Esophagus muscularis mucosa (tissue), 4 donors: ENCODE data around the gene ANKLE2.

Experiments used
- EP300 ChIP-seq: sonication (generic); formaldehyde crosslinking; IDR thresholded peaks from one replicate; pipeline ENCODE4 v1.6.1; 2017; ENCODE audit warnings: antibody characterized with exemption
- POLR2A ChIP-seq: fragments of 450-650 bp; IDR thresholded peaks from one replicate; pipeline ENCODE4 v1.6.1; 2017; ENCODE audit warnings: antibody characterized with exemption, moderate library complexity, mild to moderate bottlenecking, low read depth
- POLR2AphosphoS5 ChIP-seq, 2 donors: sonication (generic); formaldehyde crosslinking; IDR thresholded peaks; one replicate each; pipeline ENCODE4 v1.6.1; 2017; ENCODE audit warnings: antibody characterized with exemption in 2 of 2
- TF ChIP-seq, protein P1 (sequence below), 3 experiments: fragments of 200-600 bp in 2 of 3; fragments of 450-650 bp in 1 of 3; sonication (generic) in 2 of 3; IDR thresholded peaks; one replicate each; pipeline ENCODE4 v1.5.1; 2017 to 2019; ENCODE audit warnings: antibody characterized with exemption in 3 of 3, mild to moderate bottlenecking in 2 of 3, moderate library complexity in 1 of 3

GRCh38 chr12:132689227-132689626 lies 72.4 kb downstream of the ANKLE2 start:
- TF ChIP-seq, protein P1, sequence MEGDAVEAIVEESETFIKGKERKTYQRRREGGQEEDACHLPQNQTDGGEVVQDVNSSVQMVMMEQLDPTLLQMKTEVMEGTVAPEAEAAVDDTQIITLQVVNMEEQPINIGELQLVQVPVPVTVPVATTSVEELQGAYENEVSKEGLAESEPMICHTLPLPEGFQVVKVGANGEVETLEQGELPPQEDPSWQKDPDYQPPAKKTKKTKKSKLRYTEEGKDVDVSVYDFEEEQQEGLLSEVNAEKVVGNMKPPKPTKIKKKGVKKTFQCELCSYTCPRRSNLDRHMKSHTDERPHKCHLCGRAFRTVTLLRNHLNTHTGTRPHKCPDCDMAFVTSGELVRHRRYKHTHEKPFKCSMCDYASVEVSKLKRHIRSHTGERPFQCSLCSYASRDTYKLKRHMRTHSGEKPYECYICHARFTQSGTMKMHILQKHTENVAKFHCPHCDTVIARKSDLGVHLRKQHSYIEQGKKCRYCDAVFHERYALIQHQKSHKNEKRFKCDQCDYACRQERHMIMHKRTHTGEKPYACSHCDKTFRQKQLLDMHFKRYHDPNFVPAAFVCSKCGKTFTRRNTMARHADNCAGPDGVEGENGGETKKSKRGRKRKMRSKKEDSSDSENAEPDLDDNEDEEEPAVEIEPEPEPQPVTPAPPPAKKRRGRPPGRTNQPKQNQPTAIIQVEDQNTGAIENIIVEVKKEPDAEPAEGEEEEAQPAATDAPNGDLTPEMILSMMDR (IDR thresholded peaks at IDR 0.05): no peak
- TF ChIP-seq POLR2A (no peak), POLR2AphosphoS5 (IDR thresholded peaks at IDR 0.05) (no peak), EP300 (no peak)
